GM12878 (cell line): Measurements from ENCODE around the gene DAO. TPM values are rescaled to one million over a fixed set of nuclear protein-coding genes. Genes with fewer than 3 reads are reported as not detected.
A peak's percentile ranks its signal among the peaks of the same experiment; 100 is the strongest.

Experiments used
- BCL11A ChIP-seq: IDR thresholded peaks from 2 replicates; pipeline ENCODE4 v1.6.1; 2011; ENCODE audit warnings: low read depth, low read length
- BHLHE40 ChIP-seq, 2 experiments: fragments of 450-650 bp in 1 of 2; IDR thresholded peaks; 2 replicates each; pipeline ENCODE4 v1.6.1; 2011 to 2017; ENCODE audit warnings: low read depth in 2 of 2, borderline replicate concordance in 1 of 2, improper control_type of control experiment in 1 of 2, low read length in 1 of 2, mild to moderate bottlenecking in 1 of 2
- CREB1 ChIP-seq: IDR thresholded peaks from 2 replicates; pipeline ENCODE4 v1.6.1; 2012; ENCODE audit warnings: low read depth, mild to moderate bottlenecking, inconsistent platforms
- EED ChIP-seq: sonication (generic); IDR thresholded peaks from 2 replicates; pipeline ENCODE4 v1.6.1; 2016; ENCODE audit warnings: antibody characterized with exemption, low read depth
- EP300 ChIP-seq, 2 experiments: fragments of 150-350 bp in 1 of 2; IDR thresholded peaks; 2 replicates each; pipeline ENCODE4 v1.6.1; 2011 to 2012; ENCODE audit warnings: low read depth in 2 of 2, low read length in 2 of 2, borderline replicate concordance in 1 of 2, improper control_type of control experiment in 1 of 2, inconsistent platforms in 1 of 2; ENCODE audit not compliant: control insufficient read depth in 1 of 2
- FOXK2 ChIP-seq: fragments of 450-650 bp; IDR thresholded peaks from 2 replicates; pipeline ENCODE4 v1.6.1; 2017; ENCODE audit warnings: mild to moderate bottlenecking, moderate library complexity
- IRF4 ChIP-seq: IDR thresholded peaks from 2 replicates; pipeline ENCODE4 v1.6.1; 2011; ENCODE audit warnings: low read depth, low read length
- NFIC ChIP-seq: IDR thresholded peaks from 2 replicates; pipeline ENCODE4 v1.6.1; 2012; ENCODE audit warnings: low read depth, mild to moderate bottlenecking, inconsistent platforms, low read length, moderate library complexity
- RAD21 ChIP-seq: IDR thresholded peaks from 2 replicates; pipeline ENCODE4 v1.6.1; 2011; ENCODE audit warnings: mild to moderate bottlenecking, low read depth, low read length, moderate library complexity; ENCODE audit not compliant: insufficient read depth
- RB1 ChIP-seq: fragments of 450-650 bp; formaldehyde crosslinking; IDR thresholded peaks from 2 replicates; pipeline ENCODE4 v1.6.1; 2017; ENCODE audit warnings: mild to moderate bottlenecking, borderline replicate concordance
- RUNX3 ChIP-seq: IDR thresholded peaks from 2 replicates; pipeline ENCODE4 v1.6.1; 2012; ENCODE audit warnings: low read length, inconsistent platforms
- SIX5 ChIP-seq: IDR thresholded peaks from 2 replicates; pipeline ENCODE4 v1.6.1; 2011; ENCODE audit warnings: mild to moderate bottlenecking, low read depth, low read length, moderate library complexity; ENCODE audit not compliant: severe bottlenecking
- SMARCA5 ChIP-seq: fragments of 450-650 bp; IDR thresholded peaks from 2 replicates; pipeline ENCODE4 v1.6.1; 2017; ENCODE audit warnings: mild to moderate bottlenecking
- TCF7 ChIP-seq: IDR thresholded peaks from 2 replicates; pipeline ENCODE4 v1.6.1; 2014; ENCODE audit warnings: antibody characterized with exemption, borderline replicate concordance
- YBX1 ChIP-seq: fragments of 450-650 bp; IDR thresholded peaks from 2 replicates; pipeline ENCODE4 v1.6.1; 2016; ENCODE audit warnings: antibody characterized with exemption
- ZNF384 ChIP-seq: IDR thresholded peaks from 2 replicates; pipeline ENCODE4 v1.6.1; 2012; ENCODE audit warnings: low read depth, mild to moderate bottlenecking, low read length, improper control_type of control experiment, borderline replicate concordance
- ZNF622 ChIP-seq: fragments of 450-650 bp; IDR thresholded peaks from 2 replicates; pipeline ENCODE4 v1.6.1; 2017; ENCODE audit warnings: mild to moderate bottlenecking, inconsistent platforms
- ZZZ3 ChIP-seq: IDR thresholded peaks from 2 replicates; pipeline ENCODE4 v1.6.1; 2011; ENCODE audit warnings: low read depth; ENCODE audit not compliant: control insufficient read depth, insufficient read length
- polyA plus RNA-seq, 11 experiments: library from polyadenylated mRNA; depleted of rRNA in 4 of 11; unstranded in 6 of 11; stranded (reverse) in 5 of 11; fragments of >200 nt; fragmentation: Nextera tagmentation in 4 of 11; fragmentation: Illumina TruSeq in 1 of 11; extraction: Ambion mirVana in 4 of 11; extraction: Trizol in 1 of 11; gene quantifications; 1 replicate in 1 of 11; 2 replicates in 10 of 11; pipeline versions ENCODE4 v1.2.1 to v1.2.3, GENCODE V29; 2011 to 2016; ENCODE audit warnings: inconsistent platforms in 2 of 11, missing spikeins in 2 of 11, low read depth in 1 of 11
- total RNA-seq, 4 experiments: library from RNA; depleted of rRNA in 3 of 4; stranded (reverse); fragments of >200 nt in 3 of 4; fragmentation: Illumina TruSeq in 1 of 4; extraction: Trizol in 1 of 4; gene quantifications; 2 replicates each; pipeline versions ENCODE4 v1.2.1 to v1.2.3, GENCODE V29; 2013 to 2021
- TF ChIP-seq, protein P1 (sequence below): fragments of 450-650 bp; formaldehyde crosslinking; IDR thresholded peaks from 2 replicates; pipeline ENCODE4 v1.4.0; 2020; ENCODE audit warnings: mild to moderate bottlenecking, moderate library complexity
- TF ChIP-seq, protein P2 (sequence below): fragments of 450-650 bp; formaldehyde crosslinking; IDR thresholded peaks from 2 replicates; pipeline ENCODE4 v1.4.0; 2022; ENCODE audit warnings: mild to moderate bottlenecking, moderate library complexity
- TF ChIP-seq, protein P3 (sequence below): IDR thresholded peaks from 2 replicates; pipeline ENCODE4 v1.6.1; 2012; ENCODE audit warnings: low read depth, low read length, improper control_type of control experiment

DAO gene
- total and polyA plus RNA-seq, 10 of the 15 experiments (the other 5 are each of a cell fraction or from before 2014, with no cell fraction given) = 0.15 TPM; not detected in 9

DNA sequence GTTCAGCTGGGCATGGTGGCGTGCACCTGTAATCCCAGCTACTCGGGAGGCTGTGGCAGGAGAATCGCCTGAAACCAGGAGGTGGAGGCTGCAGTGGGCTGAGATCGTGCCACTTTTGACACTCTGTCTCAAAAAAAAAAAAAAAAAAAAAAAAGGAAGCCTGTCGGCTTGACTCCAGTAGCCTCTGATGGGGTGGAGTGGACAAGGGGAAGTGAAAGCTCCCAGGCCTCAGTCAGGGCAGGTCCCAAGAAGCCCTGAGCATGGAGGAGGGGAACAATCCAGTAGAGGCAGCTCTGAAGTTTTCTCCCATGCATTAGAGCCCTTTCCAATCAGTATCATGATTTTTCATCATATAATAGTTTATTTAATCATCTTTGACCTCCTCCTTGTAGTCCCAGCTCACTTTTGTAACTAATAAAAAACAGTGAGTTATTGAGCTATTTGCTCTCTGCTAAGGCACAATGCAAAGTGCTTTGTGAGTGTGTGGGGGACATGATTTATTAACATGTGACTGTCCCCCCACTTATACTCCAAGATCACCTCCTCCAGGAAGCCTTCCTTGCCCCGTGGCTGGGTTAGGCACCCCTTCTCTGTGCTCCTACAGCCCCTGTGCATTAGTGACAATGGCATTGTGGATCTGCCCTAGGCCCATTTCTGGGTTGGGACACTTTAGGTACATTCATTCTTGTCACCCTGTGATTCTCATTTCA lies 17.9 kb upstream of the DAO start (continued):
- TF ChIP-seq, protein P1, sequence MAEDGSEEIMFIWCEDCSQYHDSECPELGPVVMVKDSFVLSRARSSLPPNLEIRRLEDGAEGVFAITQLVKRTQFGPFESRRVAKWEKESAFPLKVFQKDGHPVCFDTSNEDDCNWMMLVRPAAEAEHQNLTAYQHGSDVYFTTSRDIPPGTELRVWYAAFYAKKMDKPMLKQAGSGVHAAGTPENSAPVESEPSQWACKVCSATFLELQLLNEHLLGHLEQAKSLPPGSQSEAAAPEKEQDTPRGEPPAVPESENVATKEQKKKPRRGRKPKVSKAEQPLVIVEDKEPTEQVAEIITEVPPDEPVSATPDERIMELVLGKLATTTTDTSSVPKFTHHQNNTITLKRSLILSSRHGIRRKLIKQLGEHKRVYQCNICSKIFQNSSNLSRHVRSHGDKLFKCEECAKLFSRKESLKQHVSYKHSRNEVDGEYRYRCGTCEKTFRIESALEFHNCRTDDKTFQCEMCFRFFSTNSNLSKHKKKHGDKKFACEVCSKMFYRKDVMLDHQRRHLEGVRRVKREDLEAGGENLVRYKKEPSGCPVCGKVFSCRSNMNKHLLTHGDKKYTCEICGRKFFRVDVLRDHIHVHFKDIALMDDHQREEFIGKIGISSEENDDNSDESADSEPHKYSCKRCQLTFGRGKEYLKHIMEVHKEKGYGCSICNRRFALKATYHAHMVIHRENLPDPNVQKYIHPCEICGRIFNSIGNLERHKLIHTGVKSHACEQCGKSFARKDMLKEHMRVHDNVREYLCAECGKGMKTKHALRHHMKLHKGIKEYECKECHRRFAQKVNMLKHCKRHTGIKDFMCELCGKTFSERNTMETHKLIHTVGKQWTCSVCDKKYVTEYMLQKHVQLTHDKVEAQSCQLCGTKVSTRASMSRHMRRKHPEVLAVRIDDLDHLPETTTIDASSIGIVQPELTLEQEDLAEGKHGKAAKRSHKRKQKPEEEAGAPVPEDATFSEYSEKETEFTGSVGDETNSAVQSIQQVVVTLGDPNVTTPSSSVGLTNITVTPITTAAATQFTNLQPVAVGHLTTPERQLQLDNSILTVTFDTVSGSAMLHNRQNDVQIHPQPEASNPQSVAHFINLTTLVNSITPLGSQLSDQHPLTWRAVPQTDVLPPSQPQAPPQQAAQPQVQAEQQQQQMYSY (CRISPR knock-in tag) = no peak
- TF ChIP-seq ZZZ3 = no peak
- TF ChIP-seq, protein P2, sequence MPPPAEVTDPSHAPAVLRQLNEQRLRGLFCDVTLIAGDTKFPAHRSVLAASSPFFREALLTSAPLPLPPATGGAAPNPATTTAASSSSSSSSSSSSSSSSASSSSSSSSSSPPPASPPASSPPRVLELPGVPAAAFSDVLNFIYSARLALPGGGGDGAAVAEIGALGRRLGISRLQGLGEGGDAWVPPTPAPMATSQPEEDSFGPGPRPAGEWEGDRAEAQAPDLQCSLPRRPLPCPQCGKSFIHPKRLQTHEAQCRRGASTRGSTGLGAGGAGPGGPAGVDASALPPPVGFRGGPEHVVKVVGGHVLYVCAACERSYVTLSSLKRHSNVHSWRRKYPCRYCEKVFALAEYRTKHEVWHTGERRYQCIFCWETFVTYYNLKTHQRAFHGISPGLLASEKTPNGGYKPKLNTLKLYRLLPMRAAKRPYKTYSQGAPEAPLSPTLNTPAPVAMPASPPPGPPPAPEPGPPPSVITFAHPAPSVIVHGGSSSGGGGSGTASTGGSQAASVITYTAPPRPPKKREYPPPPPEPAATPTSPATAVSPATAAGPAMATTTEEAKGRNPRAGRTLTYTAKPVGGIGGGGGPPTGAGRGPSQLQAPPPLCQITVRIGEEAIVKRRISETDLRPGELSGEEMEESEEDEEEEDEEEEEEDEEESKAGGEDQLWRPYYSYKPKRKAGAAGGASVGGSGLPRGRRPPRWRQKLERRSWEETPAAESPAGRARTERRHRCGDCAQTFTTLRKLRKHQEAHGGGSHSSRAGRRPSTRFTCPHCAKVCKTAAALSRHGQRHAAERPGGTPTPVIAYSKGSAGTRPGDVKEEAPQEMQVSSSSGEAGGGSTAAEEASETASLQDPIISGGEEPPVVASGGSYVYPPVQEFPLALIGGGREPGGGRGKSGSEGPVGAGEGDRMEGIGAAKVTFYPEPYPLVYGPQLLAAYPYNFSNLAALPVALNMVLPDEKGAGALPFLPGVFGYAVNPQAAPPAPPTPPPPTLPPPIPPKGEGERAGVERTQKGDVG (CRISPR knock-in tag) = no peak
- TF ChIP-seq, protein P3, sequence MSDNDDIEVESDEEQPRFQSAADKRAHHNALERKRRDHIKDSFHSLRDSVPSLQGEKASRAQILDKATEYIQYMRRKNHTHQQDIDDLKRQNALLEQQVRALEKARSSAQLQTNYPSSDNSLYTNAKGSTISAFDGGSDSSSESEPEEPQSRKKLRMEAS = no peak
- TF ChIP-seq IRF4 = peak; percentile 78
- TF ChIP-seq FOXK2 = no peak
- TF ChIP-seq BCL11A = 0 out of 2 replicates have a peak, but pooled peaks have one; percentile 31
- TF ChIP-seq EED = no peak
- no peak for TF ChIP-seq TCF7
- peak; percentile 96 for TF ChIP-seq ZNF384
- 0 out of 4 replicates have a peak, but pooled peaks of 1 of the 2 experiments have one; percentile 27 for TF ChIP-seq EP300 (IDR thresholded peaks at IDR 0.05; ENCODE audit: borderline replicate concordance in 1 of 2, control insufficient read depth in 1 of 2, low read depth in 2 of 2, low read length in 2 of 2)
- no peak for TF ChIP-seq NFIC
- peak; percentile 13; the same call in 1 of the 2 replicates for TF ChIP-seq RUNX3
- peak in 1 of 2 experiments; percentile 25; a peak in 1 of 4 replicates for TF ChIP-seq BHLHE40 (IDR thresholded peaks at IDR 0.05; ENCODE audit: borderline replicate concordance in 1 of 2, low read depth in 2 of 2, low read length in 1 of 2)
- TF ChIP-seq SMARCA5 = 0 out of 2 replicates have a peak, but pooled peaks have one; percentile 49
- no peak for TF ChIP-seq YBX1
- TF ChIP-seq SIX5 = no peak
- no peak for TF ChIP-seq CREB1
- TF ChIP-seq ZNF622 = no peak
- TF ChIP-seq RB1 = no peak
- no peak for TF ChIP-seq RAD21
